ENCODE measurements around the gene WIPF3.
A peak's percentile ranks its signal among the peaks of the same experiment; 100 is the strongest.

WIPF3 gene

GRCh38 chr7:29879609-29880008 is 73.3 kb downstream of the WIPF3 start:
- H3K4me1 ChIP-seq (ENCODE audit: insufficient read depth, low read length, poor library complexity, severe bottlenecking) = peaks cover 5% of the 10 kb centered on the region
- no peaks in the 10 kb centered on the region for H3K79me2 ChIP-seq (ENCODE audit: insufficient read depth, low read length)
- H4K20me1 ChIP-seq (ENCODE audit: insufficient read depth, low read length, poor library complexity, severe bottlenecking) = no peaks in the 10 kb centered on the region
- H3K36me3 ChIP-seq (ENCODE audit: insufficient read depth, low read length) = no peaks in the 10 kb centered on the region
- H3K27me3 ChIP-seq (ENCODE audit: insufficient read depth, low read length, poor library complexity, severe bottlenecking) = no peaks in the 10 kb centered on the region
- H3K9ac ChIP-seq (ENCODE audit: low read depth, low read length, poor library complexity, severe bottlenecking) = no peak overlapping the region
- H3K9me2 ChIP-seq (replicated peaks; ENCODE audit: low read depth, low read length) = no peaks in the 10 kb centered on the region
- no peak overlapping the region for H2AFZ ChIP-seq (ENCODE audit: low read length)
- no peak overlapping the region for H3K4me3 ChIP-seq (ENCODE audit: low read length, poor library complexity, severe bottlenecking)
- H3K9me3 ChIP-seq (ENCODE audit: insufficient read depth, low read depth, low read length) = no peaks in the 10 kb centered on the region
- no peak for TF ChIP-seq EZH2phosphoT487 (IDR thresholded peaks at IDR 0.05; ENCODE audit: borderline replicate concordance)
- TF ChIP-seq CTCF (conservative IDR thresholded peaks at IDR 0.05; ENCODE audit: low read length) = no peak
- no peaks in the 10 kb centered on the region for H3F3A ChIP-seq (ENCODE audit: low read depth)
- no peak overlapping the region for H3K4me2 ChIP-seq (ENCODE audit: low read depth, low read length, poor library complexity, severe bottlenecking)

DNA sequence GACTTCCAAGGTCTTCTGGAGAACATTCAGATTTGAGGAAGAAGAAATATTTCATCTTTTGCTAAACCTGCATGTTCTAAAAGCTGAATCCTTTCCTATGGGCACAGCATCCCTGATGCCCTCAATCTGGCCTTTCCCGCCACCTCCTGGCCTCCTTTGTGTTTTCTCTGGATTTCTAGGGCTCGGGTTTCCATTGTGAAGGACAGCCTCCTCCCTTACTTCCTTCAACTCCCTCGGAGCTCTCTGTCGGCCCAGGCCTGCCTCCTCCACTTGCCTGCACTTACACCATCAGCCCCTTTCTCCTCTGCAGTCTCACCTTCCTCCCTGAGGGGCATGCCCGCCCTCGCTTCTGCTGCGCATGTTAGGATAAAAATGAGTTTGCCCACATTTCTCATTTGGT is 75.4 kb downstream of the WIPF3 start:
- Histone ChIP-seq H3K9me3 (ENCODE audit: insufficient read depth, low read depth, low read length) (no peaks in the 10 kb centered on the region), H3K9me2 (replicated peaks; ENCODE audit: low read depth, low read length) (no peaks in the 10 kb centered on the region), H3K4me3 (ENCODE audit: low read length, poor library complexity, severe bottlenecking) (no peak overlapping the region), H4K20me1 (ENCODE audit: insufficient read depth, low read length, poor library complexity, severe bottlenecking) (no peaks in the 10 kb centered on the region), H3F3A (ENCODE audit: low read depth) (no peaks in the 10 kb centered on the region), H3K36me3 (ENCODE audit: insufficient read depth, low read length) (no peaks in the 10 kb centered on the region), H3K27me3 (ENCODE audit: insufficient read depth, low read length, poor library complexity, severe bottlenecking) (no peaks in the 10 kb centered on the region), H3K4me2 (ENCODE audit: low read depth, low read length, poor library complexity, severe bottlenecking) (no peak overlapping the region), H2AFZ (ENCODE audit: low read length) (0 out of 2 replicates have a peak overlapping the region, but pooled peaks have one; percentile 33), H3K4me1 (ENCODE audit: insufficient read depth, low read length, poor library complexity, severe bottlenecking) (peaks cover 5% of the 10 kb centered on the region), H3K79me2 (ENCODE audit: insufficient read depth, low read length) (no peaks in the 10 kb centered on the region), H3K9ac (ENCODE audit: low read depth, low read length, poor library complexity, severe bottlenecking) (no peak overlapping the region)
- TF ChIP-seq EZH2phosphoT487 (IDR thresholded peaks at IDR 0.05; ENCODE audit: borderline replicate concordance) = no peak

- Histone ChIP-seq H3K9me3 (ENCODE audit: insufficient read depth, low read depth, low read length) (no peaks in the 10 kb centered on the region), H3K79me2 (ENCODE audit: insufficient read depth, low read length) (no peaks in the 10 kb centered on the region), H3K4me1 (ENCODE audit: insufficient read depth, low read length, poor library complexity, severe bottlenecking) (peaks cover 5% of the 10 kb centered on the region), H3K4me3 (ENCODE audit: low read length, poor library complexity, severe bottlenecking) (no peak overlapping the region), H3K9ac (ENCODE audit: low read depth, low read length, poor library complexity, severe bottlenecking) (no peak overlapping the region), H3K36me3 (ENCODE audit: insufficient read depth, low read length) (no peaks in the 10 kb centered on the region), H3K4me2 (ENCODE audit: low read depth, low read length, poor library complexity, severe bottlenecking) (no peak overlapping the region), H4K20me1 (ENCODE audit: insufficient read depth, low read length, poor library complexity, severe bottlenecking) (no peaks in the 10 kb centered on the region), H3F3A (ENCODE audit: low read depth) (no peaks in the 10 kb centered on the region), H3K9me2 (replicated peaks; ENCODE audit: low read depth, low read length) (no peaks in the 10 kb centered on the region), H2AFZ (ENCODE audit: low read length) (no peak overlapping the region), H3K27me3 (ENCODE audit: insufficient read depth, low read length, poor library complexity, severe bottlenecking) (no peaks in the 10 kb centered on the region)
- no peak for TF ChIP-seq EZH2phosphoT487 (IDR thresholded peaks at IDR 0.05; ENCODE audit: borderline replicate concordance)
- TF ChIP-seq CTCF (conservative IDR thresholded peaks at IDR 0.05; ENCODE audit: low read length) = no peak
Measured at GRCh38 chr7:29882481-29882880, 76.2 kb downstream of the WIPF3 start.

Measured in Loucy (cell line).